GM21447 (cell line): Measurements from ENCODE around the gene MTTP.

Source experiments
- ATAC-seq: cut with Tn5 transposase; IDR thresholded peaks from one replicate; pipeline ENCODE4 v1.9.1; 2021; ENCODE audit not compliant: unreplicated experiment

The MTTP gene

GRCh38 chr4:99665983-99666382 is 91.4 kb downstream of the MTTP start:
- ATAC-seq: no peak

- no peak for ATAC-seq
These were observed 93.8 kb downstream of the MTTP start for GRCh38 chr4:99668472-99668871.

GRCh38 chr4:99669084-99669483 is 94.5 kb downstream of the MTTP start:
- ATAC-seq: no peak

GRCh38 chr4:99670409-99671073 is 95.9 kb downstream of the MTTP start:
- no peak for ATAC-seq
